Iris pigment epithelial cell (primary cell): ENCODE measurements around the gene FBXO27.
"Not testable (repeated sequence)": the region's sequence is repeated elsewhere in the genome, so short reads cannot be mapped to it uniquely, and the experiment has no call there.

ENCODE experiments used
- DNase-seq: peaks from one replicate; pipeline ENCODE4 v3.0.0-alpha.2; 2011; ENCODE audit warnings: low read depth

FBXO27 gene, protein sequence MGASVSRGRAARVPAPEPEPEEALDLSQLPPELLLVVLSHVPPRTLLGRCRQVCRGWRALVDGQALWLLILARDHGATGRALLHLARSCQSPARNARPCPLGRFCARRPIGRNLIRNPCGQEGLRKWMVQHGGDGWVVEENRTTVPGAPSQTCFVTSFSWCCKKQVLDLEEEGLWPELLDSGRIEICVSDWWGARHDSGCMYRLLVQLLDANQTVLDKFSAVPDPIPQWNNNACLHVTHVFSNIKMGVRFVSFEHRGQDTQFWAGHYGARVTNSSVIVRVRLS

GRCh38 chr19:39032063-39032918, at the start of gene FBXO27:
Gene FBXO27 (minus strand): TSS chr19:39032549. CDS start chr19:39032227, 322 bp downstream.
- peak; percentile 12 for DNase-seq

- DNase-seq = no peak
Observed at GRCh38 chr19:39080431-39080830, 48.1 kb upstream of the FBXO27 start.

DNA sequence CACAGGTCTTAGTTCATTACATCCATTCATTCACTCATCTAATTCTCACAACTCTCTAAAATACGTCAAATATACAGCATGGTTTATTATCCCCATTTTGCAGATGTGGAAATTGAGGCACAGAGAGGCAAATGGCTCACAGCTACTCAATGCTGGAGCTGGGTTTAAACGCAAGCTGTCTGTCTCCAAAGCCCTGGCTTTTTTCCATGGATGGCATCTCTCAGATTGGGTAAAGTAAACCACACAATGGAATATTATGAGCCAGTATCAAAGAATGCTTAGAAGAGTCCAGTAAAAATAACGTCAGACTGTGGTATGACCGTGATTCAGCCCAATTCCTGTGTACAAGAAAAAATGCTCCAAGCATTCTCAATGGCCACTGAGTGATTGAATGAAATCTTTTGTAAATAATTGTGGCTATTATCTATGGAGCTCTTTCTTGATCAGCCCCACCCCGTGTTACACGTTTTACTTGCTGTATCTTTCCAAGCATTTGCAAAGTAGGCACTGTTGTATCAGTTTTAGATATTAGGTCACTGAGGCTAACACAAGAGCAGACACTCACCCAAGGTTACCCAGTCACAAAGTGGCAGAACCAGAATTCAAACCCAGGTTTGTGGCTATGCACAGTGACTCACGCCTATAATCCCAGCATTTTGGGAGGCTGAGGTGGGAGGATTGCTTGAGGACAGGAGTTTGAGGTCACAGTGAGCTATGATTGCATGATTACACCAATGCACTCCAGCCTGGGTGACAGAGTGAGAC, 46.3 kb upstream of the FBXO27 start:
- peak; percentile 97 for DNase-seq

GRCh38 chr19:39077323-39077722, 45.0 kb upstream of the FBXO27 start:
- no peak for DNase-seq

- DNase-seq = no peak
Observed at GRCh38 chr19:39074942-39075341, 42.6 kb upstream of the FBXO27 start.

DNA sequence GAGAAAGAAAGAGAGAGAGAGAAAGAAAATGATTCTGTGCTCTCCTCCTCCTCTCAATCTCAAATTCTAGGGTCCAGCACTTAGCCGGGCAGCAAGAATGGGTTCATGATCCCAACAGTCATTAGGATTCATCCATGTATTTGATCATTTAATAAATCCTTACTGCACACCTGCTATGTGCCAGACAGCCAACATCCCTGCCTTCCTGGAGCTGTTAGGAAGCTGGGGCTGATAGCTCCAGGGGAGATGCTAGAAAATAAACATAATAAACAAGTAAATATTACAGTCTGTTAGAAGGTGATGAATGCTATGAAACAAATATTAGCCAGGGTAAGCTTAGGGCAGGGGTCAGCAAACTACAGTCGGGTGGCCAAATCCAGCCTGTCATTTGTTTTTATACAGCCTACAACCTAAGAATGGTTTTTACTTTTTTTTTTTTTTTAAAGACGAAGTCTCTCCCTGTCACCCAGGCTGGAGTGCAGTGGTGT, 41.9 kb upstream of the FBXO27 start:
- no peak for DNase-seq

DNA sequence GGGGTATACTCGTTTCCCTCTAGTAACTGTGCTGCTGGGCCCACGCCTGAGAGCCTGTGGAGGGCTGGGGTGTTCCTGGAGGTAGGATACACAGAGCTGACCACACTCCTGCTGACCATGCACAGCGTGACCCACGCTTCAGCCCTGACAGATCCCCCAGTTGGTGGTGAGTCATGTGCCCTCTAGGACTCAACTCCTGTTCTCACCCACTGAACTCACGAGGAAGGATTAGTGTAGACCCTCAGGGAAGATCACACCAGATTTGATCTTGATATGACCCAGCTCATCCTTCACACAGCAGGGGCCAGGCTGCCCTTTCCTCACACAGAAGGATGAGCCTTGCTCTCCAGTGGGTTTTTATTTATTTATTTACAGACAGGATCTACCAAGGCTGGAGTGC, 38.5 kb upstream of the FBXO27 start:
- DNase-seq = peak; percentile 34

- not testable (repeated sequence) for DNase-seq
Observed at GRCh38 chr19:39068259-39068658, 35.9 kb upstream of the FBXO27 start.

- DNase-seq = no peak
Observed at GRCh38 chr19:39067104-39067503, 34.8 kb upstream of the FBXO27 start.

GRCh38 chr19:39065928-39066327, 33.6 kb upstream of the FBXO27 start:
- DNase-seq = no peak

DNA sequence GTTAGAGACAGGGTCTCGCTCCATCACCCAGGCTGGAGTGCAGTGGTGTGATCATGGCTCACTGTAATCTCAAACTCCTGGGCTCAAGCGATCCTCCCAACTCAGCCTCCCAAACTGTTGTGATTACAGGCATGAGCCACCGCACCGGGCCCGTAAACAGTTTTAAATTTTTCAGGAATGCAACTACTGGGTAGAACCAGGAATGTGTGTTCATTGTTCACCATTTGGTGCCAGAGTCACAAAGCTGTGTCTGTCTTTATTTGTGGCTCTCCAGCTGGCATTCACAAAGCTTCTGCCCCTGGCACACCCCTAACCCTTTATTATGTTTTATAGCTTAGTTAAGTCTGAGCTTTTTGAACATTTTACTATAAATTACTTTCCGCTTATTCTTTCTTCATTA, 32.1 kb upstream of the FBXO27 start:
- no peak for DNase-seq

DNA sequence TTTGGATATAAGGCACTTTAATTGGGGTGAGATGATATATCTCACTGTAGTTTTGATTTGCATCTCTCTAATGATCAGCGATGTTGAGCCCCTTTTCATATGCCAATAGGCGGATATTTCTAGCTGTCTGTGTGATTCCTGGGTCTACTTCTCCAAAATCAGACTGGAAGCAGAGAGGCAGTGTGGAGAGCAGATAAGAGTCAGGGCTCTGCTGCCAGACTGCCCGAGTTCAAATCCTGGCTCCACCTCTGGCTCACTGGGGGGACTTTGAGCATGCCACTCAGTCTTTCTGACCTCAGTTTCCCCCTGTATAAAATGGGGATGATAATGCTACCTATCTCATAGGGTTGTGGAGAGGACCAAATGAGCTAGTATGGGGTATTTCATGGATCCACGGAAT, 27.8 kb upstream of the FBXO27 start:
- DNase-seq = no peak

- DNase-seq = no peak
Observed at GRCh38 chr19:39059302-39059701, 27.0 kb upstream of the FBXO27 start.

DNA sequence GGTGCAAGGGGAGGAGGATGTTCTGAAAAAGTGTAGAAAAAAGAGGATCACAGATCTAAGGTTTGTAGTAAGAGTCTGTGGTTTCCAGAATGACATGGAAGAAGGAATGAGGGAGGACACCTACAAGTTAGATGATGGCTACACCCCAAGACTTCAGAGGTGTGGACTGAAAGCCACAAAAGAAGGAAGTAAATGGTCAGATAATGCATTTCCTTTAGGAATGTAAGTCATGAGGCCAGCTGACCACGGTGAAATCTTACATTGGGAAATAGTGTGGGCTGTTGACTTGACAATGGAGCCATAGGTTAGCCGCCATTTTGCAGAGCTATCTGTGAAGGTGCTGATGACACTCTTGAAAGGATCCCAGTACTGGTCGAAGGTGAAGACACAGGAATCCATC, 25.3 kb upstream of the FBXO27 start:
- DNase-seq = peak; percentile 5

DNA sequence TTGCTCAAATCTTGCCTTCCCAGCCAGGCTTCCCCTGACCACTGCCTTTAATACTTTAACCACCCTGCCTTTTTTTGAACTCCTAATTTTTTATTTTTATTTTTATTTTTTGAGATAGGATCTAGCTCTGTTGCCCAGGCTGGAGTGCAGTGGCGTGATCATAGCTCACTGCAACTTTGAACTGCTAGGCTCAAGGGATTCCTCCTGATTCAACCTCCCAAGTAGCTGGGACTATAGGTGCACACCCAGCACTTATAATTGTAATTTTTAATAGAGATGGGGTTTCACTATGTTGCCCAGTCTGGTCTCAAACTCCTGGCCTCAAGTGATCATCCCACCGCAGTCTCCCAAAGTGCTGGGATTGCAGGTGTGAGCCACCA, 21.7 kb upstream of the FBXO27 start:
- no peak for DNase-seq

DNA sequence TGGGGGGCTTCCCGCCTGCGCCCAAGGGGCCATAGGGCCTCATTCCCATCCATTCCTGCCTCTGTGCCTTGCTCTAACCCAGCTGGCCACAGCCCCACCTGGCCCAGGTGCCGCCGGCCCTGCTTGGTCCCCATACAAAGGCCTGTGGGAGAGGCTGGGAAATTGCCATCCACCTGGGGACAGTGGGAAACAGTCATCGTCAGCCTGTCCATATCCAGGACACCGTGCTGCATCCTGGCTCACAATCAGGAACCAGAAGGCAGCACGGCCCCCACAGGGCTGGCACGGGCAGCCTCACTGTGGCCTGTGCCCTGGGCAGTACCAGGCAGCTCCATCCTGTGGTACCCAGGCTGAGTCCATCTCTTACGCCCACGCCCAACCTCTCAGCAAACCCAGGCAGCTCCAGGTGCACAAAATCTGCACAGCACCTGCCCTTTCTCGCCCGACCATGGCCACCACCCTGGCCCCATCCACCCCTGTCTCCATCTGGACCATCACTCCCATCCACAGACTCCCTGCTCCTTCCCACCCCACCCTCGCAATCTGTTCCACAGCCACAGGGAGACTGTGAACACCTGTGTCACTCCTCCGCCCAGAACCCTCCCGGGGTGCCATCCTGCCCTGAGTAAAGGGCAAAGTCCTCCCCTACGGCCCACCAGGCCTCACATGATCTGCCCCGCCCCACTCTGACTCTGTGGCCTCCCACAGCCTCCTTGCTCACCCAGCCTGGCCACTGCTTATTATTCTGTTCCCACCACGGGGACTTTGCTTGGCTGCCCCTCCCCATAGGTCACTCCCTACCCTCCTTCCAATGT, 21.1 kb upstream of the FBXO27 start:
- DNase-seq = no peak

DNA sequence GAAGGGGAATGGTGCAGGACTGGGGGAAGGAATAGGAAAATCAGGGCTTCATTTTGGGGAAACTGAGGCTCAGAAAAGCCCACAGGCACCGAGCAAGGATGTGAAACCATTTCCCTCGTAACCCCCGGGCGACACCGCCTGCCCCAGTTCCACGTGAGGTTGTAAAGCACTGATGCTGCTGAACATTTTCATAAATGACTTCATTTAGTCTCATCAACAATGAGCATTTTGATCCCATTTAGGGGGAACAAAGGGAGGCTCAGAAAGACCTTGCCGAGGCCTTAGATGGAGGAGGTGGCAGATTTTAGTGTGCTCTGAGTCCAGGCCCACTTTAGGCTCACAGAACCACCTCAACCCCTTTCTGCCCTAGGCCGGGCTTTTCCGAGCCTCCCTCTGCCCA, 20.5 kb upstream of the FBXO27 start:
- DNase-seq = no peak

DNA sequence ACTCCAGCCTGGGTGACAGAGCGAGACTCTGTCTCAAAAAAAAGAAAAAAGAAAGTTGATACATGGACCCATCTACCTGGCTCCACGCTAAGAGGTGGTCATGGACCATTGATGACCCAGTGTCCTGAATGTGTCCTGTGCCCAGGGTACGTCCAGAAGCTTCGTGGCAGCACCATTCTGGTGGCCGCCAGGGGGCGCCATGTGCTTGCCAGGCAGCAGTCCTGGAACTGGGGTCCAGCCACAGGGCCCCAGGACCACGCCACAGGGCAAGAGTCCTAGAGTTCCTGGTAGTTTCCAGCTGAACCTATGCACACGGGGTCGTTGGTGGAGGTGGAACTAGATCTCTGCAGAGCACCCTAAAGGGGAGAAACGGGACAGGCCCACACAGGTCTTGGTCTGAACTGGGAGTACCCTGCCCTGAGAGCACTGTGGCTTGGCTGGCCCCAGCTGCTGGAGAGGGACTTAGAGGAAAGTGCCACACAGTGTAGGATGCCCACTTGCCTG, 19.9 kb upstream of the FBXO27 start:
- DNase-seq = peak; percentile 56

GRCh38 chr19:39047073-39047472, 14.7 kb upstream of the FBXO27 start:
- DNase-seq = no peak

- DNase-seq = peak; percentile 7
Observed at GRCh38 chr19:39046037-39046821, 13.9 kb upstream of the FBXO27 start.

DNA sequence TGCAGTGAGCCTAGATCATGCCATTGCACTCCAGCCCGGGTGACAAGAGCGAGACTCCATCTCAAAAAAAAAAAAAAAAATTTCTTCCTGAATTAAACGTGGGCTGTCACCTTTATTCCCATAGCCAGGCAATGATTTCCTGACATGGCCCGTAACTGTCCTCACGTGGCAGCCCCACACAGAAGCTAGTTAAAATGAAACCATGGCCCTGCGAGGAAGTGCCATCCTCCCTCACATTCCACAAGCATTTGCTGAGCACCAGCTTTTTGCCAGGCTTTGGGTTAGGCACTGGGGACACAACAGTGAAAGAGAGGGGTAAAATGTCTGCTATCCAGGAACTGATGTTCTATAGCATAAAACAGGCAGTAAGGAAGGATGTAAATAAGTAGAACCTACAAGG, 13.2 kb upstream of the FBXO27 start:
- DNase-seq = no peak
